K562 (cell line): ENCODE results near the gene RERGL. TPM values are rescaled to one million over a fixed set of nuclear protein-coding genes. Genes with fewer than 3 reads are reported as not detected.

Experiments used
- ATAC-seq: fragments of 200-7000 bp; cut with Tn5 transposase; 3 replicates; pipeline ENCODE4 v1.9.1; 2020; ENCODE audit warnings: moderate library complexity
- Bru-seq: library from RNA; stranded (reverse); fragments of 400-500 nt; gene quantifications from one replicate; lab custom pipeline; 2021; lab: Mats Ljungman, UMichigan
- BruChase-seq, 2 experiments: library from RNA; stranded (reverse); fragments of 400-500 nt; gene quantifications; one replicate each; lab custom pipeline; 2021; lab: Mats Ljungman, UMichigan
- BruUV-seq: library from RNA; stranded (reverse); fragments of 400-500 nt; replicated peaks from 2 replicates; lab custom pipeline; 2021; lab: Mats Ljungman, UMichigan
- CTCF ChIA-PET: fragments of 300-600 bp; formaldehyde crosslinking; extraction: SDS; loops from one replicate; lab custom pipeline; 2021; ENCODE audit warnings: low intra/inter-chr PET ratio; lab: Yijun Ruan, JAX
- POLR2A ChIA-PET: fragments of 300-600, 350-650 bp; sonication (Branson Sonifier 250); formaldehyde crosslinking; extraction: SDS; loops from one replicate; lab custom pipeline; 2021; ENCODE audit warnings: antibody characterized with exemption, inconsistent platforms; lab: Yijun Ruan, JAX
- DNase-seq, 4 experiments: peaks; one replicate each; pipeline versions ENCODE4 v3.0.0 to v3.0.0-alpha.2; 2011 to 2018; ENCODE audit warnings: low spot score in 3 of 4, mixed read lengths in 3 of 4; ENCODE audit errors: extremely low read depth in 1 of 4
- FAIRE-seq: peaks from 2 replicates; lab custom pipeline; 2011; peaks lifted over from hg19 to GRCh38; lab: Jason Lieb, UNC
- H2AFZ ChIP-seq: 2 replicates; pipeline ENCODE4 v1.6.0; 2011; ENCODE audit warnings: low read depth, low read length, control low read depth, inconsistent platforms
- H3K27ac ChIP-seq: fragments of 200-600 bp; 3 replicates; pipeline ENCODE4 v1.8.0; 2011; ENCODE audit warnings: low read depth, mild to moderate bottlenecking, control low read depth, inconsistent platforms, low read length, moderate library complexity, mixed read lengths; ENCODE audit errors: extremely low read depth
- H3K27me3 ChIP-seq, 2 experiments: fragments of 300-600 bp in 1 of 2; 2 replicates in 1 of 2; 3 replicates in 1 of 2; pipeline versions ENCODE4 v1.6.0 to v1.8.0; 2011; ENCODE audit warnings: inconsistent platforms in 2 of 2, low read length in 2 of 2, mild to moderate bottlenecking in 1 of 2, mixed read lengths in 1 of 2, moderate library complexity in 1 of 2; ENCODE audit not compliant: control insufficient read depth in 2 of 2, insufficient read depth in 2 of 2
- H3K36me3 ChIP-seq: fragments of 300-600 bp; 3 replicates; pipeline ENCODE4 v1.8.0; 2011; ENCODE audit warnings: mild to moderate bottlenecking, low read length, inconsistent platforms; ENCODE audit not compliant: control insufficient read depth, insufficient read depth
- H3K4me1 ChIP-seq, 2 experiments: fragments of 200-600 bp in 1 of 2; replicated peaks in 1 of 2; 2 replicates in 1 of 2; 3 replicates in 1 of 2; pipeline versions ENCODE4 v1.5.1 to v1.8.0; 2011; ENCODE audit warnings: inconsistent platforms in 2 of 2, low read length in 2 of 2, mild to moderate bottlenecking in 1 of 2, mixed read lengths in 1 of 2, moderate library complexity in 1 of 2; ENCODE audit not compliant: control insufficient read depth in 2 of 2, insufficient read depth in 2 of 2
- H3K4me2 ChIP-seq: 2 replicates; pipeline ENCODE4 v1.6.1; 2011; ENCODE audit warnings: low read length, control low read depth, inconsistent platforms, mixed read lengths; ENCODE audit not compliant: insufficient read depth
- H3K4me3 ChIP-seq: fragments of 200-600 bp; sonication (generic), shearing (Covaris generic); 2 replicates; pipeline ENCODE4 v1.5.1; 2016; ENCODE audit warnings: control low read depth, inconsistent platforms
- H3K79me2 ChIP-seq: fragments of 200-600 bp; 3 replicates; pipeline ENCODE4 v1.8.0; 2011; ENCODE audit warnings: low read length, inconsistent platforms; ENCODE audit not compliant: control insufficient read depth, insufficient read depth
- H3K9ac ChIP-seq, 2 experiments: 2 replicates each; pipeline versions ENCODE4 v1.6.0 to v1.6.1; 2011; ENCODE audit warnings: low read depth in 2 of 2, low read length in 2 of 2, control low read depth in 1 of 2, inconsistent platforms in 1 of 2, mild to moderate bottlenecking in 1 of 2, mixed read lengths in 1 of 2; ENCODE audit not compliant: insufficient read depth in 1 of 2
- H3K9me1 ChIP-seq: one replicate; pipeline ENCODE4 v1.6.0; 2011; ENCODE audit warnings: inconsistent platforms, mild to moderate bottlenecking, low read length, moderate library complexity; ENCODE audit not compliant: control insufficient read depth, insufficient read depth
- H3K9me3 ChIP-seq: replicated peaks from 2 replicates; pipeline ENCODE4 v1.5.1; 2011; ENCODE audit warnings: low read depth, low read length, inconsistent platforms; ENCODE audit not compliant: control insufficient read depth, insufficient read depth
- H4K20me1 ChIP-seq: replicated peaks from 2 replicates; pipeline ENCODE4 v1.6.1; 2011; ENCODE audit warnings: low read length, inconsistent platforms, mixed read lengths; ENCODE audit not compliant: control insufficient read depth, insufficient read depth
- KAT8 ChIP-seq: fragments of 450-650 bp; IDR thresholded peaks from 2 replicates; pipeline ENCODE4 v1.6.1; 2016; ENCODE audit warnings: low read depth, mild to moderate bottlenecking
- NR2C1 ChIP-seq, 2 experiments: fragments of 450-650 bp; IDR thresholded peaks; 2 replicates each; pipeline ENCODE4 v1.6.1; 2017; ENCODE audit warnings: mild to moderate bottlenecking in 2 of 2, antibody characterized with exemption in 1 of 2, inconsistent platforms in 1 of 2, missing compliant biosample characterization in 1 of 2, missing genetic modification characterization in 1 of 2
- NR3C1 ChIP-seq: sonication (generic); formaldehyde crosslinking; IDR thresholded peaks from 2 replicates; pipeline ENCODE4 v1.8.1; 2022; ENCODE audit warnings: missing genetic modification reagents
- WGBS: fragments of 100-300 bp; shearing (Covaris generic); methylation state at CpG from one replicate; pipeline ENCODE4 v1.1.6; 2016; ENCODE audit warnings: low coverage, mixed read lengths; ENCODE audit not compliant: insufficient coverage; ENCODE audit errors: missing lambda C conversion rate; 5-methylcytosine and 5-hydroxymethylcytosine counted together
- in situ Hi-C: fragments of 300-500 bp; cut with MboI; formaldehyde crosslinking; loops from 4 replicates; pipeline ENCODE4 v1.15.0; 2018; ENCODE audit warnings: inconsistent platforms, mixed read lengths
- intact Hi-C: fragments of 100-400 bp; cut with micrococcal nuclease; formaldehyde crosslinking; loops from 2 replicates; pipeline ENCODE4 v1.14.2; 2022
- long read RNA-seq, 3 experiments: library from polyadenylated mRNA in 2 of 3; library from RNA in 1 of 3; unstranded in 2 of 3; stranded (forward) in 1 of 3; transcript quantifications; one replicate each; pipeline ENCODE4 v2.0.0, GENCODE V29; 2019 to 2022
- polyA minus RNA-seq, 3 experiments: library from RNA; depleted of rRNA, polyadenylated mRNA; stranded (reverse); fragments of >200 nt; gene quantifications; 2 replicates each; pipeline ENCODE4 v1.2.3, GENCODE V29; 2011
- polyA plus RNA-seq, 8 experiments: library from polyadenylated mRNA; depleted of rRNA in 4 of 8; stranded (reverse) in 5 of 8; unstranded in 3 of 8; fragments of >200 nt; fragmentation: Nextera tagmentation in 2 of 8; fragmentation: Illumina TruSeq in 1 of 8; extraction: Ambion mirVana in 2 of 8; extraction: Trizol in 1 of 8; gene quantifications; 2 replicates each; pipeline versions ENCODE4 v1.2.1 to v1.2.3, GENCODE V29; 2011 to 2014; ENCODE audit warnings: inconsistent platforms in 1 of 8, missing spikeins in 1 of 8
- total RNA-seq, 7 experiments: library from RNA; depleted of rRNA in 6 of 7; stranded (reverse); fragments of >200 nt in 6 of 7; fragmentation: Illumina TruSeq in 2 of 7; extraction: Trizol in 2 of 7; gene quantifications; 2 replicates each; pipeline versions ENCODE4 v1.2.1 to v1.2.3, GENCODE V29; 2011 to 2021; ENCODE audit warnings: low replicate concordance in 1 of 7
- TF ChIP-seq, protein P1 (sequence below): fragments of 450-650 bp; IDR thresholded peaks from one replicate; pipeline ENCODE4 v1.6.1; 2018; ENCODE audit warnings: mild to moderate bottlenecking, moderate library complexity; ENCODE audit not compliant: partially characterized antibody

RERGL gene
- not detected in 2 replicates for total RNA-seq (2011; cell fraction: chromatin; rRNA removed; ENCODE audit: low replicate concordance)
- total RNA-seq (2011; cell fraction: nucleolus; rRNA removed) = not detected in 2 replicates
- not detected in 2 replicates for total RNA-seq (2011; cell fraction: nucleoplasm; rRNA removed)
- total RNA-seq (2014; rRNA removed) (not detected in 2 replicates), total RNA-seq (2014; rRNA removed; fragmentation: Illumina TruSeq; extraction: Trizol) (not detected in 2 replicates), total RNA-seq (2015; rRNA removed; fragmentation: Illumina TruSeq; extraction: Trizol) (not detected in 2 replicates), total RNA-seq (2021) (not detected in 2 replicates), polyA plus RNA-seq (2011; rRNA removed) (not detected in 2 replicates), polyA plus RNA-seq (2014; fragmentation: Illumina TruSeq; extraction: Trizol) (not detected in 2 replicates), polyA plus RNA-seq (2014; fragmentation: Nextera tagmentation; extraction: Ambion mirVana) (under 1 TPM in 1 of 2 experiments, not detected in 1; 0.11 TPM), polyA plus RNA-seq (2014; rRNA removed) (not detected in 2 replicates), polyA minus RNA-seq (2011; rRNA and poly(A)+ RNA removed) (not detected in 2 replicates), Bru-seq, nascent RNA (not detected), BruChase-seq, experiment 1, labeled RNA remaining after a 2-hour chase (not detected), BruChase-seq, experiment 2, labeled RNA remaining after a 6-hour chase (not detected)
- not detected in 2 replicates for polyA plus RNA-seq (2011; cell fraction: cytosol; rRNA removed)
- polyA plus RNA-seq (2011; cell fraction: nucleus; rRNA removed) = not detected in 2 replicates
- not detected in 2 replicates for polyA plus RNA-seq (2012)
- polyA minus RNA-seq (2011; cell fraction: cytosol; rRNA and poly(A)+ RNA removed) = not detected in 2 replicates
- not detected in 2 replicates for polyA minus RNA-seq (2011; cell fraction: nucleus; rRNA and poly(A)+ RNA removed)
- long read RNA-seq, experiment 1 = 0 reads
- long read RNA-seq, experiment 2 = 0 reads
- long read RNA-seq, experiment 3 = 0 reads

DNA sequence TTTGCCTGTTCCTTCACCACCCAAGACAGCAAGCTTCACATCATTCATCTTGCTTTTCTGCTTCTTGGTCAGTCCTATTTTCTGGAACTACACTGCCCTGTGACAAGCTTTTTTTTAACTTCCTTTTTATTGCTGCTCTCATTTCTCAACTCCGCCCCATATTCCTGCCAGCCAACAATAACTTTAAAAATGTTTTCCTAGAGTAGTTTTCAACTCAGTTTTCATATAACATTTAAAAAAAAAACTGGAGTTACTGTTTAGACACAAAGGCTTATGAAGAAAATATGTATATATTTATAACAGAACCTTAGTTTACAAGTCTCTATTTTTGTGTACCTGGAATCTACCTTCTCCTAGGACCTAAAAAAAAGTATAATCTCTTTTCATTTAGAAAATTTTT, at the start of gene RERGL:
Gene RERGL, minus strand, starts transcription at position 101 of the 400 bp plus-strand sequence. Its CDS starts 53 bp downstream, at position 48.
- DNase-seq (no peak), FAIRE-seq (no peak), ATAC-seq (no peak)
- CTCF ChIA-PET = no interaction called here
- Histone ChIP-seq H3K9ac (no peak within 1 kb of the TSS), H3K79me2 (no peaks in the 10 kb centered on the region), H3K9me1 (no peaks in the 10 kb centered on the region), H3K9me3 (no peaks in the 10 kb centered on the region), H3K4me3 (no peak within 1 kb of the TSS), H3K36me3 (no peaks in the 10 kb centered on the region), H3K4me2 (no peak within 1 kb of the TSS), H3K27ac (no peak within 1 kb of the TSS), H4K20me1 (no peaks in the 10 kb centered on the region), H3K27me3 (no peaks in the 10 kb centered on the region), H2AFZ (no peak within 1 kb of the TSS), H3K4me1 (no peaks in the 10 kb centered on the region)
- no TSS peak for BruUV-seq
- 17% methylated on average over 1 of the region's 1 CpG for WGBS
- POLR2A ChIA-PET = no interaction called here
- intact Hi-C loops (no loop called here), in situ Hi-C loops (no loop called here)
- TF ChIP-seq NR3C1 (CRISPR knock-in tag) (no peak), NR2C1 (IDR thresholded peaks at IDR 0.05) (no peak), NR2C1 (tag; IDR thresholded peaks at IDR 0.05) (no peak), KAT8 (no peak)
- TF ChIP-seq, protein P1, sequence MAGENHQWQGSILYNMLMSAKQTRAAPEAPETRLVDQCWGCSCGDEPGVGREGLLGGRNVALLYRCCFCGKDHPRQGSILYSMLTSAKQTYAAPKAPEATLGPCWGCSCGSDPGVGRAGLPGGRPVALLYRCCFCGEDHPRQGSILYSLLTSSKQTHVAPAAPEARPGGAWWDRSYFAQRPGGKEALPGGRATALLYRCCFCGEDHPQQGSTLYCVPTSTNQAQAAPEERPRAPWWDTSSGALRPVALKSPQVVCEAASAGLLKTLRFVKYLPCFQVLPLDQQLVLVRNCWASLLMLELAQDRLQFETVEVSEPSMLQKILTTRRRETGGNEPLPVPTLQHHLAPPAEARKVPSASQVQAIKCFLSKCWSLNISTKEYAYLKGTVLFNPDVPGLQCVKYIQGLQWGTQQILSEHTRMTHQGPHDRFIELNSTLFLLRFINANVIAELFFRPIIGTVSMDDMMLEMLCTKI = no peak
